HCEC 1CT (cell line): ENCODE results near the gene CLMN.

Experiments
- DNase-seq: peaks from one replicate; pipeline ENCODE4 v3.0.0-alpha.2; 2017

The CLMN gene

GRCh38 chr14:95340201-95340697, 20.5 kb upstream of the CLMN start:
- no peak for DNase-seq

- no peak for DNase-seq
Observed at GRCh38 chr14:95339301-95339865, 19.7 kb upstream of the CLMN start.

- no peak for DNase-seq
Observed at GRCh38 chr14:95338436-95338835, 18.7 kb upstream of the CLMN start.

GRCh38 chr14:95337041-95337595, 17.4 kb upstream of the CLMN start:
- DNase-seq: no peak

DNA sequence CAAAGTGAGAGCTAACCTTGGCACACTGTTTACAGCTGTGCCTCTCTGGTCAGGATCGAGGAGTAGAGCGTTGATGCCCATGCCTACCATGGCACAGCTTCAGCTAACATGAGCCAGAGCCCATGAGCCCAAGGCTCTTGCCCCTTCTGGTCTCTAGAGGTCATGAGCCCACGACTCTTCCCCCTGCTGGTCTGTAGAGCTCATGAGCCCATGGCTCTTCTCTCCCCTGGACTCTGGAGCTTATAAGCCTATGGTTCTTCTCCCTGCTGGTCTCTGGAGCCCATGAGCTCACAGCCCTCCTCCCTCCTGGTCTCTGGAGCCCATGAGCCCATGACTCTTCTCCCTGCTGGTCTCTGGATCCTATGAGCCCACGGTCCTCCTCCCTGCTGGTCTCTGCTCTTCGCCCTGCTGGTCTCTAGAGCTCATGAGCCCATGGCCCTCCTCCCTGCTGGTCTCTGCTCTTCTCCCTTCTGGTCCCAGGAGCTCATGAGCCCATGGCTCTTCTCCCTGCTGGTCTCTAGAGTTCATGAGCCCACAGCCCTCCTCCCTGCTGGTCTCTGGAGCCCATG, 16.6 kb upstream of the CLMN start:
- no peak for DNase-seq

DNA sequence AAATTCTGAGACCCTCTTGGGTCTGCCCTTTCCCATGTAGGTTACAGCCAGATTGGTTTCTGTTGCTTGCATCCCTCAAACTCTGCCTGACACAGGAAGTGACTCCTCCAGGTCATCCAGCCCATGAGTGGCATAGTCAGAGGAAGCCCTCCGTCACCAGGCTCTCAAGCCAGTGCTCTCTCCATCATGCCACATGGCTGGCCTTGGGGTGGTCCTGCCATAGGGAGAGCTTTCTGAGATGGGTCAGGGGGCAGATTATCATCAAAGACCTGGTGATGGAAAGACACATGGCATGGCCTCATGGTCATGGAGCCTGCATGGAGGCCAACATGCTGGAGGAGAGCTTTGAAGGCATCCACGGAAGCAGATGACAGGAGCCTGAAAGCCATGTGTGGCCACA, 15.4 kb upstream of the CLMN start:
- DNase-seq: no peak

GRCh38 chr14:95334044-95334443, 14.3 kb upstream of the CLMN start:
- no peak for DNase-seq

DNA sequence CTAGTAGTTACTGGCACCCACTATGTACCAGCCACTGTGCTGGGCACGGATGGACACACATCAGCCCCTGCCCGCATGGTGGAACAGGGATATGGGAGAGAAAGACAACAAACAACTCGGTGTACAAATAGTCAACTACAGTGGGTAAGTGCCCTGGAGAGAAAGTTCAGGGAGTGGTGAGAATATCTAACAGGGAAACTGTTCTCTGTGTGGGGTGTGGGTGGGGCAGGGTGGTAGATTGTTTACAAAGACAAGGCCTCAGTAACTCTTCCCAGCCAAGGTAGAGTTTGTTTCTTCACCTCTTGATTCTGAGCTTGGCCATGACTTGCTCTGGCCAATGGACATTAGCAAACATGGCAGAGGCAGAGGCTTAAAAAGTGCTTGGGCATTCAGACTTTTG, 12.9 kb upstream of the CLMN start:
- no peak for DNase-seq

DNA sequence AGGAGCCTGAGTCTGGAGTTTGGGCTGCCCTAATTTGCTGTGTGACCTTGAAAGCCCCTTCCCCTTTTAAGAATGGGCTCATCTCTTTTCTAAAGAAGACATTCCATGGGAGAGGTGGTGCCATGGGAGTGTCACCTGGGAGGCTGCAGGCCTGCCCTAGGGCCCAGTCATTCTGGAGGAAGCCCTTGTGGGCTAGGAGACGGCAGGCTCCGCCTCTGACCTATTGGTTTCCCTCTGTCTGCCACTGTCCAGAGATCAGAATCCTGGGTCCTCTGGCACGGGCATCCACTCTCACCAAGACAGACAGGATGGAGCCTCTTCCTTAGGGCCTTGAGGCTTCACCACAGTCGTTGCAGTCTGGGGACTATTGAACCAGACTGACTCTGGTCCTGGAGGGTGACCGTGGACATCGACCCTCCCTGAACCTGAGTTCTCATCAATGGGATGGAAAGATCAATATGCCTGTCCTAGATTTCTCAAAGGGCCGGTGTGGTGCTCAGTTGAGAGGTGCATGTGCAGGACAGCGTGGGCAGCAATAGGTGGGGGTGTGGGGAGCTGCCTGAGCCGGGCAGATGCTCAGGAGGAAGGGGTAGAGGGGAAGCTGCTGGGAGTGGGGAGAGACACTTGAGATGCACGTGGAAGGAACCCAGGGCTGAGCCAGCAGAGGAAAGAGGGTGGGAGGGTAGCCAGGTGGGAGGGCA, 12.2 kb upstream of the CLMN start:
- DNase-seq: no peak

- no peak for DNase-seq
Observed at GRCh38 chr14:95330591-95331370, 11.1 kb upstream of the CLMN start.

GRCh38 chr14:95329941-95330340, 10.2 kb upstream of the CLMN start:
- DNase-seq: no peak

DNA sequence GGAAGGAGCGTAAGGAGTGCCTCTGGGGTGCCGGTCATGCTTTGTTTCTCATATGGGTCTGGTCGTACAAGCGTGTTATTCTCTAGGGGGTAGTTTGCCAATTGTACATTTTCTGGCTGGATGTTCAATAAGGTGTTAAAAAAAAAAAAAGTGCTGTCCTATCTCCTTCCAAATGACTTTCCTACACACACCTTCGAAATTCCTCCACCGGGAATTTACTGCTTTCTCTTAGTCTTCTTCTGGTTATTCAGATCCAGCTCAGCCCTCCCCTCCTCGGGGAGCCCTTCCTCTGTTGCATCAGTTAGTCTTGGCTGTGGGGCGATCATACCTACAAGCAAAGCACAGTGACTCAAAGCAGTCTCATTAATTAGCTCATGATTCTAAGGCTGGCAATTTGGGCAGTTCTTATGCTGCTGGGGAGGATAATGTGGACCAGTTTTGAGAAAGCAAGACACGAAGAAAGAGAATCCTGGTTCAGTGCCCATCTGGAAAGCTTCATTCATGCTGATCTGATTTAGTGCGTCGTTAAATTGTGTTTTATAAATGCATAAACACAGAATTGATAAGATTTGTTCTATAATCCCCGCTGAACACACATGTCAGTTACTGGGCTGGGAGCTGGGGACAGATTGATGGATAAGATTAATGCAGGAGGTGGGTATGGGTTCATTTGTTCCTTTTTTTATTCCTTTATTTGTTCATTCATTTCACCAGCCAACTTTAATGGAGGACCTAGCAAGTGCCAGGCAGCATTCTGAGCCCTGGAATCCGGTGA, 9.2 kb upstream of the CLMN start:
- DNase-seq: no peak

GRCh38 chr14:95327558-95328374, 8.1 kb upstream of the CLMN start:
- DNase-seq: no peak

- DNase-seq: no peak
Observed at GRCh38 chr14:95326987-95327386, 7.3 kb upstream of the CLMN start.

- DNase-seq: no peak
Observed at GRCh38 chr14:95323917-95324316, 4.2 kb upstream of the CLMN start.

DNA sequence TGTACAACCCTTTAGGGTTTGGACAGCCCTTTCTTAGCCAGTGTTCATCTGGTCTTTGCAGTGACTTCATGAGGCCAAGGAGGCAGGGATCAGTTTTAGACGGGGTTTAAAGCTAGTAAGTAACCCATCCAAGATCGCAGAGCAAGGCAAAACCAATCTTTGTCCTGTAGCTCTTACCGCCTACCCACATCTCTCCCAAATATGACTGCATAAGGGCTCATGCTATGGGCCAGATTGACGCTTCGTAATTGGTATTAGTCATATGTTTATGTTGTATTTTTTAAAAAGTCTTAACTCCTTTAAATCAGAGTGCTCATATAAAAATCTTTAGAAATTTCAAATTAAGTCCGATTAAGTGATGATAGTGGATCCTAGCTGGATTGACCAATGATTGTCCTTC, 3.7 kb upstream of the CLMN start:
- no peak for DNase-seq

- DNase-seq: no peak
Observed at GRCh38 chr14:95322651-95323050, 2.9 kb upstream of the CLMN start.

DNA sequence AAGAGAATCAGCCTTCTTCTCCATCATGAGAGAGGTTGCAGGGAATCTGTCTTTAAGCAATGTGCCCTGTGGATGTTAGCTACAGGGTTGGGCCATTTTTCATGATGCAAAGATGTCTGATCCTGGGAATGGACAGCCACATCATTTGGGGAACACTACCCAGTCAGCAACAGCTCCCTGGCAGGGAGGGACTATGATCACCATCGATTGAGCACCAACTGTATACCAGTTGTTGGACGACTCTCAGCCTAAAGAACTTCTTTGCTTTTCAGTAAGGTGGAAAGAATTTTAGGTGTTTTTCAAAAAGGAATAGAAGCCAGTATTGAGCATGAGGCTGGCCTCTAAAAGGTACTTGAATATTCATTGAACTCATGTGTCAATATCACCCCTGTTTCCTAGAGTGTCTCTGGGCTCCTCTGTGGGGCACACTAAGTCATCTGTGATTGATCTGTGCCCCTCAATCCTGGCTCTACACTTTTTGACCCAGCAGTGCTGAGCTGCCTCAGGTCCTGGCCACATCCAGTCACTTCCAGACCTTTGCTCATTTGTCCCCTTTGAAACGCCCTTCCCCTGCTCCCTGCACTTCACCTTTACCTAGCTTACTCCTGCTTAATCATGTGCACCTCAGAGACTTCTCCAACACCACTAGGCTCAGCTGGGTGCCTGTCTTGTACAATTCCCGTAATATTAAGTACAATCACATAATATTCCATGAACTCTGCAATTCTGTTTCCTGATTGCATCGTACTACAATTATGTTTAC, 2.2 kb upstream of the CLMN start:
- no peak for DNase-seq

DNA sequence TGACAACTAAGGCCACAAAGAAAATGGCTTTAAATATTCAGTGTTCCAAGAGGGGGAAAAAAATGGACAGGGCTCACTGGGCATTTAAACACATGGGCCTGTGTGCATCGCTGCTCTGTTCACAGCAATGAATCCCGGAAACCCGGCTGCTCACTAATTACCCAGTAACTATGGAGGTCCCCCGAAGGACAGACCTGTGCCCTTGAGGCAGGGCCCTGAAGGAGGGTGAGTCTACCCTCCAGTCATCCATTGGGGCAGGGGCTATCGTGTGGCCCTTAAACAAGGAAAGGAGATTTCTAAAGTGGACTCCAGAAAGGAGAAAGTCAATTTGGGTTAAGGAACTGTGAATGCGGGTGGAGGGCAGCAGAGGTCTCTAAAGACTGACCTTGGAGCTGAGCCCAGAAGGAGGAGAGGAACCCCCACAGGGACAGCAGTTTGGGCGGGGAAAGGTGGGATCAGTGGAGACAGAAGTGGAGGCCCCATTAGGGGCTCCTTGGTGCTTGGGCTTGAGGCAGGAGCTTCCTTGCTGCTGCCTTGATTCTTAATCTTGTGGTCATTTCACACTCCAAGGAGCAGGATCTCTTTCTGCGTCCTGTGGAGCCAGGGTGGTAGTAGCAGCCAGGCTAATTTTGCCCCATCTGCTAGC, 1.4 kb upstream of the CLMN start:
- no peak for DNase-seq
